Testis (tissue), 3 donors: ENCODE results near the gene CCND3. TPM values are rescaled to one million over a fixed set of nuclear protein-coding genes. Genes with fewer than 3 reads are reported as not detected.
"Not testable (repeated sequence)": the region's sequence is repeated elsewhere in the genome, so short reads cannot be mapped to it uniquely, and the experiment has no call there.

Source experiments
- DNase-seq: peaks from one replicate; pipeline ENCODE4 v3.0.0-alpha.2; 2019
- H3K27ac ChIP-seq, 2 donors: fragments of 200-600 bp; sonication (generic); one replicate each; pipeline ENCODE4 v1.5.1; 2019
- H3K27me3 ChIP-seq: fragments of 200-600 bp; sonication (generic); one replicate; pipeline ENCODE4 v1.5.1; 2019
- H3K36me3 ChIP-seq: fragments of 200-600 bp; sonication (generic); one replicate; pipeline ENCODE4 v1.5.1; 2017; ENCODE audit warnings: low read depth; ENCODE audit errors: missing control alignments
- H3K4me1 ChIP-seq: fragments of 200-600 bp; sonication (generic); one replicate; pipeline ENCODE4 v1.5.1; 2019
- H3K4me3 ChIP-seq, 2 donors: fragments of 200-600 bp; sonication (generic); one replicate each; pipeline ENCODE4 v1.5.1; 2017 to 2019
- H3K9me3 ChIP-seq: fragments of 200-600 bp; sonication (generic); one replicate; pipeline ENCODE4 v1.5.1; 2017
- POLR2A ChIP-seq: fragments of 450-650 bp; IDR thresholded peaks from one replicate; pipeline ENCODE4 v1.6.1; 2017; ENCODE audit warnings: antibody characterized with exemption, mild to moderate bottlenecking, moderate library complexity
- WGBS, 2 donors: methylation state at CpG; one replicate each; pipeline ENCODE4 v1.1.5; 2018; 5-methylcytosine and 5-hydroxymethylcytosine counted together
- intact Hi-C: fragments of 100-400 bp; cut with DNase I; formaldehyde crosslinking; loops from one replicate; pipeline ENCODE4 v1.15.1; 2023; ENCODE audit warnings: low total_unique reads
- polyA plus RNA-seq: library from polyadenylated mRNA; stranded (reverse); fragments of 350-450 nt; fragmentation: Illumina TruSeq; extraction: RNeasy Lipid Tissue Mini Kit (QIAGEN cat#74804); gene quantifications from one replicate; pipeline ENCODE4 v1.2.3, GENCODE V29; 2014; ENCODE audit warnings: low read depth, low replicate concordance; ENCODE audit not compliant: insufficient read depth
- total RNA-seq, 2 donors: library from RNA; depleted of rRNA; stranded (reverse); fragments of >200 nt; gene quantifications; one replicate each; pipeline ENCODE4 v1.2.3, GENCODE V29; 2016
- TF ChIP-seq, protein P1 (sequence below), 3 experiments: fragments of 450-650 bp in 2 of 3; fragments of 200-600 bp in 1 of 3; sonication (generic) in 1 of 3; IDR thresholded peaks; one replicate each; pipeline ENCODE4 v1.5.1; 2016 to 2019; ENCODE audit warnings: antibody characterized with exemption in 3 of 3, mild to moderate bottlenecking in 2 of 3, moderate library complexity in 1 of 3

CCND3 gene
- total and polyA plus RNA-seq, 3 donors from 2014 or later = 21.2 to 32.9 (median 27.9) TPM

DNA sequence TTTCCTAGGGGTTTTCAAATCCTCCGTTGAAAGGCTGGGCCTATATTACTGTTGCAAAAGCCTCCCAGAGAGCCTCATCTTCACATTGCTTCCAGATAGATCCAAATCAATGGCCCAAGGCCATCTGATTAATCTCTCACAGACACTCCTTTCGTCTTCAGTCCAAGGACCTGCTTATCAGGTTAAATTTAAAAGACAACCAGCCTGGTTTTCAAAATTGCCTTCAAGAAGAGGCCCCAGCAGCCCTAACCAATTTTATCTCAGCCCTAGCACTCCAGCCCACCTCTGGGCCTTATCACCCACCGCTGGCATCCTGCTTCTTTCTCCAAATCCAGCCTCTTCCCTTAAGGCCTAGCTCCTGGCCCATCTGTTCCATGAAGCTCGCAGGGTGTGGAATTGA lies 15.5 kb upstream of the CCND3 start:
- no peak for TF ChIP-seq POLR2A
- TF ChIP-seq, protein P1, sequence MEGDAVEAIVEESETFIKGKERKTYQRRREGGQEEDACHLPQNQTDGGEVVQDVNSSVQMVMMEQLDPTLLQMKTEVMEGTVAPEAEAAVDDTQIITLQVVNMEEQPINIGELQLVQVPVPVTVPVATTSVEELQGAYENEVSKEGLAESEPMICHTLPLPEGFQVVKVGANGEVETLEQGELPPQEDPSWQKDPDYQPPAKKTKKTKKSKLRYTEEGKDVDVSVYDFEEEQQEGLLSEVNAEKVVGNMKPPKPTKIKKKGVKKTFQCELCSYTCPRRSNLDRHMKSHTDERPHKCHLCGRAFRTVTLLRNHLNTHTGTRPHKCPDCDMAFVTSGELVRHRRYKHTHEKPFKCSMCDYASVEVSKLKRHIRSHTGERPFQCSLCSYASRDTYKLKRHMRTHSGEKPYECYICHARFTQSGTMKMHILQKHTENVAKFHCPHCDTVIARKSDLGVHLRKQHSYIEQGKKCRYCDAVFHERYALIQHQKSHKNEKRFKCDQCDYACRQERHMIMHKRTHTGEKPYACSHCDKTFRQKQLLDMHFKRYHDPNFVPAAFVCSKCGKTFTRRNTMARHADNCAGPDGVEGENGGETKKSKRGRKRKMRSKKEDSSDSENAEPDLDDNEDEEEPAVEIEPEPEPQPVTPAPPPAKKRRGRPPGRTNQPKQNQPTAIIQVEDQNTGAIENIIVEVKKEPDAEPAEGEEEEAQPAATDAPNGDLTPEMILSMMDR (IDR thresholded peaks at IDR 0.05) = no peak
- Histone ChIP-seq H3K27me3 (no peaks in the 10 kb centered on the region), H3K4me1 (no peaks in the 10 kb centered on the region), H3K9me3 (no peaks in the 10 kb centered on the region), H3K36me3 (no peaks in the 10 kb centered on the region), H3K27ac (no peak overlapping the region), H3K4me3 (no peak overlapping the region)
- DNase-seq = no peak
- intact Hi-C loops = no loop called here
- 64 to 81% methylated on average over 4 of the region's 4 CpGs for WGBS, 2 donors

DNA sequence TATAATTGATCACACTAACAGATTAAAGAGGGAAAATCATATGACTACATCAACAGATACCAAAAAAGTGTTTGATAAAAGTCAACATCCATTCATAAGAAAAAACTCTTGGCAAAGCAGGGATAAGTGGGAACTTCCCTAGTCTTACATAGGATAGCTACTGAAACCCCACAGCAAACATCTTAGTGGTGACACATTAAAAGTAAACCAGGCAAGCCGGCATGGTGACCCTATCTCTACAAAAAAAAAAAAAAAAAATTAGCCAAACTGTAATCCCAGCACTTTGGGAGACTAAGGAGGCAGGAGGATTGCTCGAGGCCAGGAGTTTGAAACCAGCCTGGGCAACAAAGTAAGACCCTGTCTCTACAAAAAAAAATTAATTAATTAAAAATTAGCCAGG lies 13.8 kb upstream of the CCND3 start:
- DNase-seq = no peak
- H3K36me3 ChIP-seq = no peaks in the 10 kb centered on the region
- 83 to 91% methylated on average over 2 of the region's 2 CpGs for WGBS, 2 donors
- no peak overlapping the region for H3K27ac ChIP-seq
- no peaks in the 10 kb centered on the region for H3K4me1 ChIP-seq
- H3K9me3 ChIP-seq = no peaks in the 10 kb centered on the region
- H3K4me3 ChIP-seq = no peak overlapping the region
- intact Hi-C loops = no loop called here
- TF ChIP-seq, protein P1 (IDR thresholded peaks at IDR 0.05) = no peak
- TF ChIP-seq POLR2A = no peak
- H3K27me3 ChIP-seq = no peaks in the 10 kb centered on the region

DNA sequence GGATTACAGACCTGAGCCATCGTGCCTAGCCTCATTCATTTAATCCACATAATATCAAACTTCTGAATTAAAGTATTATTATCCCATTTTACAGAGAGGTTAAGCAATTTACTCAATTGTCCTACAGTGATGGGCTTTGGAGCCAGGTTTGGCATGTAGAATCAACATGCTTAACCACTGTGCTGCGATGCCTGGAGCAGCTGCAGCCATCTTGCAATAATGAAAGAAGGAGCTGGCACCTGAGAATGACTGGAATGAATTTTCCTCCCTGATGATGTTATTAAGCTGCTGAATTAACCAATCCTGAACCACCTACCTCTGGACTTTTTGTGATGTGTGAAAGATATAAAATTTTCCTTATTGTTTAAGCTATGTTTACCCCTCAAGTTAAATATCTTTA lies 13.1 kb upstream of the CCND3 start:
- H3K36me3 ChIP-seq = no peaks in the 10 kb centered on the region
- intact Hi-C loops = no loop called here
- no peaks in the 10 kb centered on the region for H3K27me3 ChIP-seq
- no peaks in the 10 kb centered on the region for H3K9me3 ChIP-seq
- no peak for DNase-seq
- no peaks in the 10 kb centered on the region for H3K4me1 ChIP-seq
- H3K4me3 ChIP-seq = no peak overlapping the region
- no peak for TF ChIP-seq POLR2A
- TF ChIP-seq, protein P1 (IDR thresholded peaks at IDR 0.05) = no peak
- no peak overlapping the region for H3K27ac ChIP-seq
- 95 to 97% methylated on average over 2 of the region's 2 CpGs for WGBS, 2 donors

DNA sequence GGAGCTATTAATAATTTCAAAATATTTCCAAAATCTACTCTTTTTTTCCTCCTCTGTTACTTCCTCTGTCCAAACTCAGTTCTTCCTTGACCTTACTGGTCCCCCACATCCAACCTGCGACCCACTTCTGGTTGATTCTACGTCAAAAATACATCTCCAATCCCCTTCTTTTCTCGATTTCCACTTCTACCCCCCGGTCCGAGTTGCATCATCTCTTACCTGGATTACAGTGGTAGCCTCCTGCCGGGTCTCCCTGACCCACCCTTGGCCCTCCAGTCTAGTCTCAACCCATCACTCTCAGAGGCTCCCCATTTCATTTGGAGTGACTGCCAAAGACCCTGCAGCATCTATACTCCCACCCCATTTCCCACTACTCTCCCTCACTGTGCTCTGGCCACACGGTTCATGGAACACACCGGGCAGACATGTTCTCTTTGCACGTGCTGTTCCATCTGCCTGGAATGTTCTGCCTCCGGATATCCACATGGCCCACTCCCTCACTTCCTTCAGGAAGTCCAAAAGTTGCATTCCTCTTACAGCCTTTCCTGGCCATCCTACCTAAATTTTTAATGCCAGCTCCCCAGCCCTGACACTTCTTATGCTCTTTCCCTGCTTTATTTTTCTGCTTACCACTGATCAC lies 6.1 kb upstream of the CCND3 start:
- intact Hi-C loops = no loop called here
- no peak overlapping the region for H3K4me3 ChIP-seq
- no peak for DNase-seq
- no peak for TF ChIP-seq POLR2A
- TF ChIP-seq, protein P1 (IDR thresholded peaks at IDR 0.05) = no peak
- no peaks in the 10 kb centered on the region for H3K36me3 ChIP-seq
- no peaks in the 10 kb centered on the region for H3K27me3 ChIP-seq
- 90% methylated on average over 10 of the region's 10 CpGs for WGBS, 2 donors
- H3K4me1 ChIP-seq = no peaks in the 10 kb centered on the region
- no peaks in the 10 kb centered on the region for H3K9me3 ChIP-seq
- no peak overlapping the region for H3K27ac ChIP-seq

DNA sequence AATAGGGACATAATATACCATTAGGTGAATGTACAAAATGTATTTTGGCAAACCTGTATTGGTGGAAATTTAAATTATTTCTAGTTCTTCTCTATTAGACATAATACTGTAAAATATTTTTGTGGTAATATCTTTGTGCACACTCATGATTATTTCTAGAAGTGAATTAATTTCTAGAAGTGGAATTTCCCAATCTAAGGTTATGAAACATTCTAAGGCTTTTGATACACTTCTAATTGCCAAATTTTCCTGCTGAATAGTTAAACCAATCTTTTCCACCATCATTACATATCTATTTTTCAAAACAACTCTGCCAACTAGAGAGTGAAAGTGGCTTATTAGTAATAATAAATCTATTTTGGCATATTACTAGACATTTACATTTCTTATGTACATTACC lies 1.8 kb upstream of the CCND3 start:
- no peak for DNase-seq
- Histone ChIP-seq H3K27ac (no peak overlapping the region), H3K9me3 (no peaks in the 10 kb centered on the region), H3K36me3 (no peaks in the 10 kb centered on the region), H3K4me1 (peaks cover 28% of the 10 kb centered on the region), H3K4me3 (no peak overlapping the region), H3K27me3 (no peaks in the 10 kb centered on the region)
- intact Hi-C loops = no loop called here
- TF ChIP-seq, protein P1 (IDR thresholded peaks at IDR 0.05) = no peak
- no peak for TF ChIP-seq POLR2A

DNA sequence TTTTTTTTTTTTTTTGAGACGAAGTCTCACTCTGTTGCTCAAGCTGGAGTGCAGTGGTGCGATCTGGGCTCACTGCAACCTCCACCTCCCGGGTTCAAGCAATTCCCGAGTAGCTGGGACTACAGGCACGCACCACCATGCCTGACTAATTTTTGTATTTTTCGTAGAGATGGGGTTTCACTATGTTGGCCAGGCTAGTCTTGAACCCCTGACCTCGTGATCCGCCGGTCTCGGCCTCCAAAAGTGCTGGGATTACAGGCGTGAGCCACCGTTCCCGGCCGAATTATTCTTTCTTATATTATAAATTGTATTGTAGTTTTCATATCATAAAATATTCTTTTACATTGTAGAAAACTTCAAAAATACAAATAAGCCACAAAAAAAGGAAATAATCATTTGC lies 1.3 kb upstream of the CCND3 start:
- H3K4me1 ChIP-seq = peaks cover 33% of the 10 kb centered on the region
- H3K9me3 ChIP-seq, H3K36me3 ChIP-seq, DNase-seq, H3K4me3 ChIP-seq, intact Hi-C loops, H3K27me3 ChIP-seq, H3K27ac ChIP-seq: not testable (repeated sequence)
- WGBS, 2 donors = 49 to 69% methylated on average over 14 of the region's 14 CpGs
